Endothelial cell (in vitro differentiated cells): ENCODE results near the gene CXCL3. TPM values are rescaled to one million over a fixed set of nuclear protein-coding genes. Genes with fewer than 3 reads are reported as not detected.

ENCODE experiments used
- DNase-seq: peaks from one replicate; pipeline ENCODE4 v3.0.0; 2021; ENCODE audit warnings: low spot score
- H3K27ac Mint-ChIP-seq: one replicate; pipeline ENCODE4 v1.8.0; 2021; ENCODE audit warnings: mixed read lengths, inconsistent platforms; ENCODE audit not compliant: unreplicated experiment
- H3K27me3 Mint-ChIP-seq: one replicate; pipeline ENCODE4 v1.8.0; 2021; ENCODE audit warnings: mild to moderate bottlenecking, moderate library complexity, mixed read lengths, inconsistent platforms; ENCODE audit not compliant: unreplicated experiment
- H3K36me3 Mint-ChIP-seq: one replicate; pipeline ENCODE4 v1.8.0; 2021; ENCODE audit warnings: mild to moderate bottlenecking, low read depth, mixed read lengths, inconsistent platforms; ENCODE audit not compliant: unreplicated experiment
- H3K4me1 Mint-ChIP-seq: one replicate; pipeline ENCODE4 v1.8.0; 2021; ENCODE audit warnings: mild to moderate bottlenecking, mixed read lengths, inconsistent platforms; ENCODE audit not compliant: unreplicated experiment
- H3K4me3 Mint-ChIP-seq: one replicate; pipeline ENCODE4 v1.8.0; 2021; ENCODE audit warnings: mild to moderate bottlenecking, mixed read lengths, inconsistent platforms; ENCODE audit not compliant: unreplicated experiment
- H3K9me3 Mint-ChIP-seq: one replicate; pipeline ENCODE4 v1.8.0; 2021; ENCODE audit warnings: mixed read lengths, inconsistent platforms; ENCODE audit not compliant: unreplicated experiment
- total RNA-seq: library from RNA; stranded (reverse); fragmentation: NEBNext Ultra II Directional; extraction: Animal tissue kit (Norgen Biotek cat#: 25700); gene quantifications from one replicate; pipeline ENCODE4 v1.2.1, GENCODE V29; 2021; ENCODE audit not compliant: unreplicated experiment
- TF ChIP-seq, protein P1 (sequence below): fragments of 200-600 bp; sonication (generic); IDR thresholded peaks from one replicate; pipeline ENCODE4 v1.5.0; 2021; ENCODE audit warnings: antibody characterized with exemption; ENCODE audit not compliant: unreplicated experiment

Gene CXCL3
- total RNA-seq, 1 donor from 2014 or later: 2.7 TPM

GRCh38 chr4:74059161-74059829, 20.8 kb upstream of the CXCL3 start:
- Mint-ChIP-seq H3K27me3 (no peaks in the 10 kb centered on the region), H3K9me3 (no peaks in the 10 kb centered on the region), H3K4me3 (no peak overlapping the region), H3K4me1 (no peaks in the 10 kb centered on the region), H3K36me3 (no peaks in the 10 kb centered on the region), H3K27ac (no peak overlapping the region)
- DNase-seq: no peak
- TF ChIP-seq, protein P1, sequence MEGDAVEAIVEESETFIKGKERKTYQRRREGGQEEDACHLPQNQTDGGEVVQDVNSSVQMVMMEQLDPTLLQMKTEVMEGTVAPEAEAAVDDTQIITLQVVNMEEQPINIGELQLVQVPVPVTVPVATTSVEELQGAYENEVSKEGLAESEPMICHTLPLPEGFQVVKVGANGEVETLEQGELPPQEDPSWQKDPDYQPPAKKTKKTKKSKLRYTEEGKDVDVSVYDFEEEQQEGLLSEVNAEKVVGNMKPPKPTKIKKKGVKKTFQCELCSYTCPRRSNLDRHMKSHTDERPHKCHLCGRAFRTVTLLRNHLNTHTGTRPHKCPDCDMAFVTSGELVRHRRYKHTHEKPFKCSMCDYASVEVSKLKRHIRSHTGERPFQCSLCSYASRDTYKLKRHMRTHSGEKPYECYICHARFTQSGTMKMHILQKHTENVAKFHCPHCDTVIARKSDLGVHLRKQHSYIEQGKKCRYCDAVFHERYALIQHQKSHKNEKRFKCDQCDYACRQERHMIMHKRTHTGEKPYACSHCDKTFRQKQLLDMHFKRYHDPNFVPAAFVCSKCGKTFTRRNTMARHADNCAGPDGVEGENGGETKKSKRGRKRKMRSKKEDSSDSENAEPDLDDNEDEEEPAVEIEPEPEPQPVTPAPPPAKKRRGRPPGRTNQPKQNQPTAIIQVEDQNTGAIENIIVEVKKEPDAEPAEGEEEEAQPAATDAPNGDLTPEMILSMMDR: no peak

GRCh38 chr4:74058048-74058651, 19.7 kb upstream of the CXCL3 start:
- Mint-ChIP-seq H3K27me3 (no peaks in the 10 kb centered on the region), H3K4me1 (no peaks in the 10 kb centered on the region), H3K4me3 (no peak overlapping the region), H3K27ac (no peak overlapping the region), H3K9me3 (no peaks in the 10 kb centered on the region), H3K36me3 (no peaks in the 10 kb centered on the region)
- TF ChIP-seq, protein P1: no peak
- no peak for DNase-seq

- H3K4me3 Mint-ChIP-seq: no peak overlapping the region
- DNase-seq: no peak
- H3K9me3 Mint-ChIP-seq: no peaks in the 10 kb centered on the region
- H3K36me3 Mint-ChIP-seq: no peaks in the 10 kb centered on the region
- H3K4me1 Mint-ChIP-seq: no peaks in the 10 kb centered on the region
- no peaks in the 10 kb centered on the region for H3K27me3 Mint-ChIP-seq
- TF ChIP-seq, protein P1: no peak
- no peak overlapping the region for H3K27ac Mint-ChIP-seq
Measured at GRCh38 chr4:74057588-74057987, 19.1 kb upstream of the CXCL3 start.

DNA sequence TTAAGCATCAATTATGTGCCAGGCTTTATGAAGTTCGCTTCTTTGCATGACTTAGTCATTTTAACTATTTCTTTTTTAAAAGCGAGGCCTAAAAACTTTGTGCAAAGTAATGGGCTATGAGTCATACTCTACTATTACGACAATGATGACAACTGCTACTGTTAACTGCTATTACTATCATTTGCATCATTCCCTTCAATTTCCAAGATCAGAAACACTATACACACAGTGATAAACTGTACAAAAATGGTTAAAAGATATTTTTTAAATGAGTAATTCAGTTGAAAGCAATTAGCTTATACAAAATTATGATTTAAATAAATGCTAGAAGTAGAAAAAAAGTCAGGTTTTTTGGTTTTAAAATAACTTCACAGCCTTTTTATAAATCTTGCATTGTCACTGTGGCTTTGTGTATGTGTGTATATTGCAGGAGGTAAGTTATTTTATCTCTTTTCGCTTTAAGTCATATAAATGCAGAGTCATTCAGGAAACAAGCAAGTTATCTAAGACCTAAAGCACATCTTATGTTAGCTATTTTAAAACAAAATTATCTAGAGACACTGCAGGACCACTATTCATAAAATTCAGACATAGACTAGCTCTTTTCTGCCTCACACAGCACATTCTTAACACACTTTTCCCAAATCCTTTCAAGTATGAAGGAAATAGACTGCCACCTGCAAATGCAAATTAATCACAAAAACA, 18.5 kb upstream of the CXCL3 start:
- Mint-ChIP-seq H3K27me3 (no peaks in the 10 kb centered on the region), H3K4me3 (no peak overlapping the region), H3K9me3 (no peaks in the 10 kb centered on the region), H3K27ac (no peak overlapping the region), H3K4me1 (no peaks in the 10 kb centered on the region), H3K36me3 (no peaks in the 10 kb centered on the region)
- no peak for DNase-seq
- TF ChIP-seq, protein P1: no peak
